ENCODE results near the gene PARM1.

PARM1 gene

DNA sequence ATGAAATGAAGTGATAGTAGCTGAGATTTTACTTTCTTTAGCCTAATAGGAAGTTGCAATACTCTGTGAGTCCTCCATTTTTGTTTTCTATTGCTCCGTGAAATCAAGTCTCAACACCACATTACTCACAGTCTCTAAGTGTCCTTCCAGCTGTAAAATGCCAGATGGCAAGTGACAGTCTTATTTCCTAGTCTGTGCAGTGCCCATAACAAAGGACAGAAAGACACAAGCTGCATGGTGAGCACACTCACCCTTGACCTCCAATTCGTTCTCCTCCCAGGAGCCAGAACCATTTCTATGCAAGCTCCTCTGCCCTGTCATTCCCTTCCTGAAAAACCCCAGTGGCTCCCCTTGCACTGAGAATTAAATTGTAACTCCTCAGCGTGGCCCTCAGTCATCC is 101.6 kb downstream of the PARM1 start:
- Histone ChIP-seq H3F3A (ENCODE audit: insufficient read depth, low read length) (no peaks in the 10 kb centered on the region), H3K36me3 (replicated peaks; ENCODE audit: insufficient read depth, low read length) (no peaks in the 10 kb centered on the region; the same call in 1 of the 2 replicates), H3K79me2 (ENCODE audit: low read length) (no peaks in the 10 kb centered on the region), H3K4me3 (ENCODE audit: low read length) (no peak overlapping the region), H3K4me2 (ENCODE audit: low read depth, low read length) (no peak overlapping the region), H3K27me3 (replicated peaks; ENCODE audit: insufficient read depth, low read length) (no peaks in the 10 kb centered on the region), H3K9me2 (replicated peaks; ENCODE audit: insufficient read depth, low read length) (no peaks in the 10 kb centered on the region), H3K9me3 (replicated peaks; ENCODE audit: insufficient read depth, low read length) (no peaks in the 10 kb centered on the region), H2AFZ (ENCODE audit: low read length) (no peak overlapping the region), H4K20me1 (ENCODE audit: insufficient read depth, low read length) (no peaks in the 10 kb centered on the region), H3K27ac (ENCODE audit: low read length) (no peak overlapping the region), H3K9ac (ENCODE audit: low read length) (no peak overlapping the region), H3K4me1 (ENCODE audit: low read length) (no peaks in the 10 kb centered on the region)
- DNase-seq, result no peak
- TF ChIP-seq, protein P1, sequence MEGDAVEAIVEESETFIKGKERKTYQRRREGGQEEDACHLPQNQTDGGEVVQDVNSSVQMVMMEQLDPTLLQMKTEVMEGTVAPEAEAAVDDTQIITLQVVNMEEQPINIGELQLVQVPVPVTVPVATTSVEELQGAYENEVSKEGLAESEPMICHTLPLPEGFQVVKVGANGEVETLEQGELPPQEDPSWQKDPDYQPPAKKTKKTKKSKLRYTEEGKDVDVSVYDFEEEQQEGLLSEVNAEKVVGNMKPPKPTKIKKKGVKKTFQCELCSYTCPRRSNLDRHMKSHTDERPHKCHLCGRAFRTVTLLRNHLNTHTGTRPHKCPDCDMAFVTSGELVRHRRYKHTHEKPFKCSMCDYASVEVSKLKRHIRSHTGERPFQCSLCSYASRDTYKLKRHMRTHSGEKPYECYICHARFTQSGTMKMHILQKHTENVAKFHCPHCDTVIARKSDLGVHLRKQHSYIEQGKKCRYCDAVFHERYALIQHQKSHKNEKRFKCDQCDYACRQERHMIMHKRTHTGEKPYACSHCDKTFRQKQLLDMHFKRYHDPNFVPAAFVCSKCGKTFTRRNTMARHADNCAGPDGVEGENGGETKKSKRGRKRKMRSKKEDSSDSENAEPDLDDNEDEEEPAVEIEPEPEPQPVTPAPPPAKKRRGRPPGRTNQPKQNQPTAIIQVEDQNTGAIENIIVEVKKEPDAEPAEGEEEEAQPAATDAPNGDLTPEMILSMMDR (IDR thresholded peaks at IDR 0.05; ENCODE audit: low read length), result no peak
- TF ChIP-seq EZH2 (optimal IDR thresholded peaks at IDR 0.05; ENCODE audit: low read depth, low read length) (no peak), EZH2phosphoT487 (IDR thresholded peaks at IDR 0.05; ENCODE audit: low read length) (no peak)

- H4K20me1 ChIP-seq (ENCODE audit: insufficient read depth, low read length), result no peaks in the 10 kb centered on the region
- no peaks in the 10 kb centered on the region; the same call in 1 of the 2 replicates for H3K36me3 ChIP-seq (replicated peaks; ENCODE audit: insufficient read depth, low read length)
- no peaks in the 10 kb centered on the region for H3K79me2 ChIP-seq (ENCODE audit: low read length)
- H3K4me3 ChIP-seq (ENCODE audit: low read length), result no peak overlapping the region
- H3K4me1 ChIP-seq (ENCODE audit: low read length), result no peaks in the 10 kb centered on the region
- no peaks in the 10 kb centered on the region for H3K27me3 ChIP-seq (replicated peaks; ENCODE audit: insufficient read depth, low read length)
- H3K4me2 ChIP-seq (ENCODE audit: low read depth, low read length), result no peak overlapping the region
- TF ChIP-seq, protein P1 (IDR thresholded peaks at IDR 0.05; ENCODE audit: low read length), result no peak
- TF ChIP-seq EZH2 (optimal IDR thresholded peaks at IDR 0.05; ENCODE audit: low read depth, low read length) (no peak), EZH2phosphoT487 (IDR thresholded peaks at IDR 0.05; ENCODE audit: low read length) (no peak)
- no peak overlapping the region for H2AFZ ChIP-seq (ENCODE audit: low read length)
- no peaks in the 10 kb centered on the region for H3K9me3 ChIP-seq (replicated peaks; ENCODE audit: insufficient read depth, low read length)
- no peaks in the 10 kb centered on the region for H3F3A ChIP-seq (ENCODE audit: insufficient read depth, low read length)
- no peak for DNase-seq
- no peaks in the 10 kb centered on the region for H3K9me2 ChIP-seq (replicated peaks; ENCODE audit: insufficient read depth, low read length)
- H3K9ac ChIP-seq (ENCODE audit: low read length), result no peak overlapping the region
- H3K27ac ChIP-seq (ENCODE audit: low read length), result no peak overlapping the region
Observed at GRCh38 chr4:75035321-75035720, 102.4 kb downstream of the PARM1 start.

- H3K4me2 ChIP-seq (ENCODE audit: low read depth, low read length), result no peak overlapping the region
- H3K4me1 ChIP-seq (ENCODE audit: low read length), result no peaks in the 10 kb centered on the region
- DNase-seq, result no peak
- H4K20me1 ChIP-seq (ENCODE audit: insufficient read depth, low read length), result no peaks in the 10 kb centered on the region
- no peaks in the 10 kb centered on the region for H3K79me2 ChIP-seq (ENCODE audit: low read length)
- H3K9me2 ChIP-seq (replicated peaks; ENCODE audit: insufficient read depth, low read length), result no peaks in the 10 kb centered on the region
- no peaks in the 10 kb centered on the region for H3F3A ChIP-seq (ENCODE audit: insufficient read depth, low read length)
- H3K36me3 ChIP-seq (replicated peaks; ENCODE audit: insufficient read depth, low read length), result no peaks in the 10 kb centered on the region; the same call in none of the 2 replicates
- no peak overlapping the region for H3K4me3 ChIP-seq (ENCODE audit: low read length)
- no peak overlapping the region for H3K9ac ChIP-seq (ENCODE audit: low read length)
- H3K9me3 ChIP-seq (replicated peaks; ENCODE audit: insufficient read depth, low read length), result no peaks in the 10 kb centered on the region
- TF ChIP-seq, protein P1 (IDR thresholded peaks at IDR 0.05; ENCODE audit: low read length), result no peak
- TF ChIP-seq EZH2phosphoT487 (IDR thresholded peaks at IDR 0.05; ENCODE audit: low read length) (no peak), EZH2 (optimal IDR thresholded peaks at IDR 0.05; ENCODE audit: low read depth, low read length) (no peak)
- H3K27ac ChIP-seq (ENCODE audit: low read length), result no peak overlapping the region
- no peaks in the 10 kb centered on the region for H3K27me3 ChIP-seq (replicated peaks; ENCODE audit: insufficient read depth, low read length)
- H2AFZ ChIP-seq (ENCODE audit: low read length), result no peak overlapping the region
Observed at GRCh38 chr4:75036046-75036830, 103.3 kb downstream of the PARM1 start.

All from MM.1S (cell line).